A549 (cell line): ENCODE results near the gene BCL2L12.

ENCODE experiments used
- CTCF ChIP-seq: fragments of >200 bp; sonication (Bioruptor Twin); formaldehyde crosslinking; IDR thresholded peaks from 3 replicates; pipeline ENCODE4 v1.5.1; 2016
- TP53 ChIP-seq: fragments of 250-450 bp; sonication (Bioruptor Pico); IDR thresholded peaks from 2 replicates; pipeline ENCODE4 v1.5.0; 2021; ENCODE audit warnings: mild to moderate bottlenecking, moderate library complexity
- TF ChIP-seq, protein P1 (sequence below): fragments of 250-450 bp; sonication (Bioruptor Pico); IDR thresholded peaks from 2 replicates; pipeline ENCODE4 v1.5.0; 2021; ENCODE audit warnings: mild to moderate bottlenecking, moderate library complexity, borderline replicate concordance

DNA sequence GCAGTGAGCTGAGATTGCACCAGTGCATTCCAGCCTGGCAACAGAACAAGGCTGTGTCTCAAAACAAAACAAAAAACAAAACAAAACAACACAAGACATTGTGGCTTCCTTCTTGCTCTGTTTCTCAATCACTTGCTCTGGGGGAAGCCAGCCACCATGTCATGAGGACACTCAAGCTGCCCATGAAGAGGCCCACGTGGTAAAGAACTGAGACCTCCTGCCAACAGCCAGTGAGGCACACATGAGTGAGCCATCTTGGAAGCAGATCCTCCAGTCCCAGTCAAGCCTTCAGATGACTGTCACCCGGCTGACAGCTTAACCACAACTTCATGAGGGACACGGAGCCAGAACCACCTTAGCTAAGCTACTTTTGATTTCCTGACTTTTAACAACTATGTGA is 50.4 kb downstream of the BCL2L12 start:
- TF ChIP-seq CTCF (no peak), TP53 (CRISPR knock-in tag) (no peak)
- TF ChIP-seq, protein P1, sequence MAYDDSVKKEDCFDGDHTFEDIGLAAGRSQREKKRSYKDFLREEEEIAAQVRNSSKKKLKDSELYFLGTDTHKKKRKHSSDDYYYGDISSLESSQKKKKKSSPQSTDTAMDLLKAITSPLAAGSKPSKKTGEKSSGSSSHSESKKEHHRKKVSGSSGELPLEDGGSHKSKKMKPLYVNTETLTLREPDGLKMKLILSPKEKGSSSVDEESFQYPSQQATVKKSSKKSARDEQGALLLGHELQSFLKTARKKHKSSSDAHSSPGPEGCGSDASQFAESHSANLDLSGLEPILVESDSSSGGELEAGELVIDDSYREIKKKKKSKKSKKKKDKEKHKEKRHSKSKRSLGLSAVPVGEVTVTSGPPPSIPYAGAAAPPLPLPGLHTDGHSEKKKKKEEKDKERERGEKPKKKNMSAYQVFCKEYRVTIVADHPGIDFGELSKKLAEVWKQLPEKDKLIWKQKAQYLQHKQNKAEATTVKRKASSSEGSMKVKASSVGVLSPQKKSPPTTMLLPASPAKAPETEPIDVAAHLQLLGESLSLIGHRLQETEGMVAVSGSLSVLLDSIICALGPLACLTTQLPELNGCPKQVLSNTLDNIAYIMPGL (CRISPR knock-in tag), result no peak
